NK-92 (cell line): ENCODE results near the gene KCNN1.
"Not testable (repeated sequence)": the region's sequence is repeated elsewhere in the genome, so short reads cannot be mapped to it uniquely, and the experiment has no call there.

Experiments used
- DNase-seq: peaks from one replicate; lab custom pipeline; 2025; ENCODE audit not compliant: unreplicated experiment; lab: John Stamatoyannopoulos, UW

The KCNN1 gene

GRCh38 chr19:18021121-18021755, 54.3 kb downstream of the KCNN1 start:
- no peak for DNase-seq

GRCh38 chr19:18023622-18024251, 56.8 kb downstream of the KCNN1 start:
- DNase-seq = no peak

GRCh38 chr19:18027151-18027550, 60.2 kb downstream of the KCNN1 start:
- DNase-seq = no peak

- no peak for DNase-seq
These were observed 62.9 kb downstream of the KCNN1 start for GRCh38 chr19:18029617-18030338.

- not testable (repeated sequence) for DNase-seq
These were observed 64.5 kb downstream of the KCNN1 start for GRCh38 chr19:18031401-18031800.

GRCh38 chr19:18032102-18032501, 65.2 kb downstream of the KCNN1 start:
- not testable (repeated sequence) for DNase-seq

GRCh38 chr19:18041054-18041453, 74.1 kb downstream of the KCNN1 start:
- no peak for DNase-seq

GRCh38 chr19:18043676-18044075, 76.8 kb downstream of the KCNN1 start:
- no peak for DNase-seq

GRCh38 chr19:18044825-18045304, 78.0 kb downstream of the KCNN1 start:
- no peak for DNase-seq

- DNase-seq = no peak
These were observed 78.6 kb downstream of the KCNN1 start for GRCh38 chr19:18045307-18046050.

- DNase-seq = no peak
These were observed 79.3 kb downstream of the KCNN1 start for GRCh38 chr19:18046059-18046718.

- DNase-seq = no peak
These were observed 82.5 kb downstream of the KCNN1 start for GRCh38 chr19:18049385-18049784.
